HepG2 (cell line): ENCODE data around the gene PITHD1. TPM values are rescaled to one million over a fixed set of nuclear protein-coding genes. Genes with fewer than 3 reads are reported as not detected.

Experiments
- ATAC-seq: fragments of 200-7000 bp; cut with Tn5 transposase; 3 replicates; pipeline ENCODE4 v1.9.1; 2020; ENCODE audit warnings: mild to moderate bottlenecking, moderate library complexity
- BruUV-seq: library from RNA; stranded (reverse); fragments of 400-500 nt; replicated peaks from 2 replicates; lab custom pipeline; 2021; lab: Mats Ljungman, UMichigan
- CTCF ChIA-PET: fragments of 300-600 bp; formaldehyde crosslinking; extraction: SDS; loops from one replicate; lab custom pipeline; 2021; ENCODE audit warnings: low total read pairs, inconsistent platforms, low intra/inter-chr PET ratio; lab: Yijun Ruan, JAX
- POLR2A ChIA-PET: fragments of 350-600 bp; sonication (Branson Sonifier 250); formaldehyde crosslinking; loops from one replicate; lab custom pipeline; 2020; ENCODE audit warnings: antibody characterized with exemption, inconsistent platforms; lab: Yijun Ruan, JAX
- DNase-seq: peaks from one replicate; pipeline ENCODE4 v3.0.0-alpha.2; 2015; ENCODE audit warnings: low spot score
- FAIRE-seq: peaks from 3 replicates; lab custom pipeline; 2011; peaks lifted over from hg19 to GRCh38; lab: Jason Lieb, UNC
- H2AFZ ChIP-seq: one replicate; pipeline ENCODE4 v1.6.1; 2011; ENCODE audit warnings: low read length, inconsistent platforms
- H3K27ac ChIP-seq: fragments of 300-600 bp; 3 replicates; pipeline ENCODE4 v1.8.0; 2011; ENCODE audit warnings: mixed run types, mild to moderate bottlenecking, mixed read lengths, low read length, inconsistent platforms; ENCODE audit not compliant: insufficient read depth; ENCODE audit errors: extremely low read length
- H3K27me3 ChIP-seq, 2 experiments: fragments of 200-600 bp in 1 of 2; 2 replicates in 1 of 2; 3 replicates in 1 of 2; pipeline versions ENCODE4 v1.6.0 to v1.8.0; 2011; ENCODE audit warnings: low read length in 2 of 2, mild to moderate bottlenecking in 2 of 2, moderate library complexity in 2 of 2, inconsistent platforms in 1 of 2; ENCODE audit not compliant: insufficient read depth in 2 of 2, control insufficient read depth in 1 of 2
- H3K36me3 ChIP-seq, 2 experiments: fragments of 200-600 bp in 1 of 2; replicated peaks in 1 of 2; 2 replicates in 1 of 2; 3 replicates in 1 of 2; pipeline versions ENCODE4 v1.5.1 to v1.8.0; 2011; ENCODE audit warnings: low read length in 2 of 2, inconsistent platforms in 1 of 2; ENCODE audit not compliant: insufficient read depth in 2 of 2, control insufficient read depth in 1 of 2
- H3K4me1 ChIP-seq: 2 replicates; pipeline ENCODE4 v1.5.1; 2012; ENCODE audit warnings: low read length, inconsistent platforms; ENCODE audit not compliant: insufficient read depth
- H3K4me2 ChIP-seq: 2 replicates; pipeline ENCODE4 v1.6.0; 2011; ENCODE audit warnings: low read depth, low read length, inconsistent platforms
- H3K4me3 ChIP-seq, 3 experiments: fragments of 200-600 bp in 1 of 3; sonication (generic), shearing (Covaris generic) in 1 of 3; replicated peaks in 1 of 3; 2 replicates each; pipeline ENCODE4 v1.5.1; 2011 to 2016; ENCODE audit warnings: low read length in 3 of 3, inconsistent platforms in 2 of 3, low read depth in 2 of 3, mild to moderate bottlenecking in 2 of 3, control low read depth in 1 of 3, mixed read lengths in 1 of 3; ENCODE audit not compliant: insufficient read depth in 1 of 3
- H3K79me2 ChIP-seq: one replicate; pipeline ENCODE4 v1.6.1; 2011; ENCODE audit warnings: low read length, inconsistent platforms; ENCODE audit not compliant: insufficient read depth
- H3K9ac ChIP-seq: 2 replicates; pipeline ENCODE4 v1.6.0; 2011; ENCODE audit warnings: mild to moderate bottlenecking, low read depth, low read length, inconsistent platforms; ENCODE audit not compliant: insufficient read depth
- H3K9me3 ChIP-seq: 2 replicates; pipeline ENCODE4 v1.5.1; 2012; ENCODE audit warnings: mild to moderate bottlenecking, low read length
- H4K20me1 ChIP-seq: 2 replicates; pipeline ENCODE4 v1.6.0; 2011; ENCODE audit warnings: inconsistent platforms, mild to moderate bottlenecking, low read length, moderate library complexity; ENCODE audit not compliant: insufficient read depth
- ATF7 ChIP-seq, 2 experiments: fragments of 450-650 bp in 1 of 2; sonication (generic) in 1 of 2; formaldehyde crosslinking in 1 of 2; IDR thresholded peaks; 2 replicates each; pipeline versions ENCODE4 v1.4.0 to v1.6.1; 2016 to 2020; ENCODE audit warnings: antibody characterized with exemption in 1 of 2, mild to moderate bottlenecking in 1 of 2, missing genetic modification reagents in 1 of 2
- FUBP1 ChIP-seq: sonication (generic); formaldehyde crosslinking; IDR thresholded peaks from 2 replicates; pipeline ENCODE4 v1.5.1; 2020; ENCODE audit warnings: missing genetic modification reagents, mild to moderate bottlenecking, borderline replicate concordance
- HDAC6 ChIP-seq: fragments of 200-600 bp; sonication (generic); IDR thresholded peaks from 2 replicates; pipeline ENCODE4 v1.7.0; 2017; ENCODE audit warnings: mild to moderate bottlenecking, antibody characterized with exemption, low read length, low read depth
- MIXL1 ChIP-seq: IDR thresholded peaks from 2 replicates; pipeline ENCODE4 v1.6.1; 2016
- NFE2L1 ChIP-seq: sonication (generic); formaldehyde crosslinking; IDR thresholded peaks from 2 replicates; pipeline ENCODE4 v1.4.0; 2020; ENCODE audit warnings: missing genetic modification reagents, mild to moderate bottlenecking, borderline replicate concordance
- NR3C1 ChIP-seq: sonication (generic); formaldehyde crosslinking; IDR thresholded peaks from 2 replicates; pipeline ENCODE4 v1.4.0; 2020; ENCODE audit warnings: missing genetic modification reagents
- SAFB2 ChIP-seq: sonication (generic); formaldehyde crosslinking; IDR thresholded peaks from 2 replicates; pipeline ENCODE4 v1.5.1; 2020; ENCODE audit warnings: missing genetic modification reagents, low read depth, mild to moderate bottlenecking, borderline replicate concordance
- SP5 ChIP-seq: IDR thresholded peaks from 2 replicates; pipeline ENCODE4 v1.6.1; 2016; ENCODE audit warnings: low read depth, borderline replicate concordance
- ZBTB34 ChIP-seq: sonication (generic); formaldehyde crosslinking; IDR thresholded peaks from 2 replicates; pipeline ENCODE4 v1.8.0; 2022; ENCODE audit warnings: mild to moderate bottlenecking, missing genetic modification reagents
- ZBTB38 ChIP-seq: sonication (generic); formaldehyde crosslinking; IDR thresholded peaks from 2 replicates; pipeline ENCODE4 v1.5.1; 2020; ENCODE audit warnings: mild to moderate bottlenecking, missing genetic modification reagents
- ZMYM2 ChIP-seq: sonication (generic); formaldehyde crosslinking; IDR thresholded peaks from 2 replicates; pipeline ENCODE4 v1.8.0; 2022; ENCODE audit warnings: mild to moderate bottlenecking, missing genetic modification reagents
- ZNF234 ChIP-seq: sonication (generic); formaldehyde crosslinking; conservative IDR thresholded peaks from 2 replicates; pipeline ENCODE4 v1.5.1; 2020; ENCODE audit warnings: mild to moderate bottlenecking, missing genetic modification reagents
- ZNF383 ChIP-seq: sonication (generic); formaldehyde crosslinking; IDR thresholded peaks from 2 replicates; pipeline ENCODE4 v1.4.0; 2020; ENCODE audit warnings: missing genetic modification reagents, mild to moderate bottlenecking, borderline replicate concordance
- WGBS: methylation state at CpG from one replicate; pipeline ENCODE4 v1.1.6; 2017; ENCODE audit warnings: low lambda C conversion rate; 5-methylcytosine and 5-hydroxymethylcytosine counted together
- in situ Hi-C: cut with HindIII; loops from 2 replicates; pipeline ENCODE4 v1.10.0; 2017; ENCODE audit warnings: low pct_unique_long_range_greater_than_20kb; ENCODE audit not compliant: extremely low pct_ligation_motif_present
- intact Hi-C: fragments of 100-400 bp; cut with micrococcal nuclease; formaldehyde crosslinking; loops from one replicate; pipeline ENCODE4 v1.10.0; 2022; ENCODE audit not compliant: unreplicated experiment
- polyA plus RNA-seq, 8 experiments: library from polyadenylated mRNA; depleted of rRNA in 3 of 8; stranded (reverse) in 7 of 8; unstranded in 1 of 8; fragments of >200 nt; fragmentation: Illumina TruSeq in 4 of 8; extraction: Trizol in 4 of 8; gene quantifications; 2 replicates each; pipeline versions ENCODE4 v1.2.1 to v1.2.3, GENCODE V29; 2011 to 2016; ENCODE audit warnings: low read depth in 4 of 8, missing spikeins in 1 of 8, mixed read lengths in 1 of 8; ENCODE audit not compliant: insufficient read depth in 1 of 8
- total RNA-seq, 5 experiments: library from RNA; depleted of rRNA; stranded (reverse); fragments of >200 nt; fragmentation: Illumina TruSeq; extraction: Trizol; gene quantifications; 2 replicates each; pipeline ENCODE4 v1.2.3, GENCODE V29; 2016; ENCODE audit warnings: low read depth in 1 of 5

The PITHD1 gene
- total and polyA plus RNA-seq, 2 of the 13 experiments (the other 11 are each of a cell fraction or from before 2014, with no cell fraction given), result 28.0 to 37.3 TPM

- TF ChIP-seq SAFB2, result no peak
- TF ChIP-seq ZNF383 (CRISPR knock-in tag), result 0 out of 2 replicates have a peak, but pooled peaks have one; percentile 58
- TF ChIP-seq NFE2L1 (CRISPR knock-in tag), result no peak
- TF ChIP-seq ZBTB34 (CRISPR knock-in tag), result no peak
- no peak for TF ChIP-seq MIXL1 (CRISPR knock-in tag)
- no peak for TF ChIP-seq HDAC6
- TF ChIP-seq ZNF234 (CRISPR knock-in tag), result no peak
- no peak for TF ChIP-seq ATF7 (IDR thresholded peaks at IDR 0.05)
- TF ChIP-seq ATF7 (CRISPR knock-in tag; IDR thresholded peaks at IDR 0.05), result no peak
- TF ChIP-seq ZMYM2, result no peak
These were observed 23.1 kb downstream of the PITHD1 start (continued) for GRCh38 chr1:23801338-23801748.

- DNase-seq (no peak), ATAC-seq (no peak), FAIRE-seq (no peak)
- peak overlapping the region; percentile 97 for H3K4me2 ChIP-seq
- H3K4me3 ChIP-seq, result peak overlapping the region in 2 of 3 experiments; percentile 65 to 92; a peak in 3 of 6 replicates
- no peaks in the 10 kb centered on the region for H3K9me3 ChIP-seq
- ChIA-PET POLR2A (interaction anchor here (0.5 to 10.9 kb wide), 10 partner anchors 9 to 115 kb away, joined by 3 to 154 read pairs (median 10); partner anchors contain the start of genes FUCA1, HMGCL, LYPLA2 and PITHD1), CTCF (no interaction called here)
- peak overlapping the region; percentile 95 for H3K27ac ChIP-seq
- peaks cover 5% of the 10 kb centered on the region; the same call in 1 of the 2 replicates for H4K20me1 ChIP-seq
- no peaks in the 10 kb centered on the region; a peak in 1 of 5 replicates for H3K27me3 ChIP-seq
- 57% methylated on average over 10 of the region's 10 CpGs for WGBS
- peaks cover 4 to 20% of the 10 kb centered on the region in 2 experiments; a peak in 4 of 5 replicates for H3K36me3 ChIP-seq
- peaks cover 9% of the 10 kb centered on the region for H3K79me2 ChIP-seq
- intact Hi-C loops (loop anchor here (5.0 kb wide), 1 partner anchor 65 kb away; the partner anchor contains the start of gene FUCA1), in situ Hi-C loops (no loop called here)
- TF ChIP-seq NR3C1 (CRISPR knock-in tag) (no peak), SP5 (CRISPR knock-in tag) (no peak), ZBTB38 (CRISPR knock-in tag) (peak; percentile 49; the same call in 1 of the 2 replicates), FUBP1 (no peak)
- peaks cover 78% of the 10 kb centered on the region for H3K4me1 ChIP-seq
- no peak overlapping the region for H2AFZ ChIP-seq
- no TSS peak for BruUV-seq
- H3K9ac ChIP-seq, result peak overlapping the region; percentile 10; the same call in 1 of the 2 replicates
These were observed 23.7 kb downstream of the PITHD1 start for GRCh38 chr1:23801876-23802275.
